Osteoblast (primary cell): ENCODE measurements around the gene PSTPIP1. TPM values are rescaled to one million over a fixed set of nuclear protein-coding genes. Genes with fewer than 3 reads are reported as not detected.

Experiments
- DNase-seq: peaks from one replicate; pipeline ENCODE4 v3.0.0; 2011; ENCODE audit warnings: low spot score, mixed read lengths; ENCODE audit not compliant: insufficient read length; ENCODE audit errors: missing footprints
- H2AFZ ChIP-seq: 2 replicates; pipeline ENCODE4 v1.6.0; 2011; ENCODE audit warnings: mild to moderate bottlenecking, low read length
- H3K27ac ChIP-seq: 2 replicates; pipeline ENCODE4 v1.5.1; 2011; ENCODE audit warnings: mild to moderate bottlenecking, low read depth, low read length, moderate library complexity
- H3K27me3 ChIP-seq: 2 replicates; pipeline ENCODE4 v1.6.0; 2012; ENCODE audit warnings: mild to moderate bottlenecking, control low read depth, inconsistent platforms, low read length, moderate library complexity; ENCODE audit not compliant: insufficient read depth
- H3K36me3 ChIP-seq: 2 replicates; pipeline ENCODE4 v1.5.1; 2011; ENCODE audit warnings: mild to moderate bottlenecking, low read length, control low read depth, moderate library complexity; ENCODE audit not compliant: insufficient read depth
- H3K4me1 ChIP-seq: 2 replicates; pipeline ENCODE4 v1.5.1; 2011; ENCODE audit warnings: mild to moderate bottlenecking, low read length, control low read depth, moderate library complexity; ENCODE audit not compliant: insufficient read depth
- H3K4me2 ChIP-seq: 2 replicates; pipeline ENCODE4 v1.6.0; 2011; ENCODE audit warnings: mild to moderate bottlenecking, low read length; ENCODE audit not compliant: insufficient read depth
- H3K4me3 ChIP-seq: fragments of 200-600 bp; sonication (generic); 3 replicates; pipeline ENCODE4 v1.5.1; 2012; ENCODE audit warnings: mild to moderate bottlenecking, low read length, inconsistent platforms; ENCODE audit not compliant: insufficient read depth
- H3K79me2 ChIP-seq: 2 replicates; pipeline ENCODE4 v1.6.0; 2012; ENCODE audit warnings: mild to moderate bottlenecking, low read length, control low read depth, inconsistent platforms; ENCODE audit not compliant: insufficient read depth
- H3K9me3 ChIP-seq: 2 replicates; pipeline ENCODE4 v1.5.1; 2011; ENCODE audit warnings: low read depth, low read length, control low read depth
- H4K20me1 ChIP-seq: 2 replicates; pipeline ENCODE4 v1.6.0; 2012; ENCODE audit warnings: mild to moderate bottlenecking, low read length, control low read depth; ENCODE audit not compliant: insufficient read depth
- total RNA-seq: library from RNA; depleted of rRNA; stranded (reverse); fragments of >200 nt; gene quantifications from 2 replicates; pipeline ENCODE4 v1.2.3, GENCODE V29; 2012
- TF ChIP-seq, protein P1 (sequence below): IDR thresholded peaks from 2 replicates; pipeline ENCODE4 v1.5.1; 2011; ENCODE audit warnings: mild to moderate bottlenecking, low read depth, low read length, moderate library complexity; ENCODE audit errors: extremely low read depth

Gene PSTPIP1
- total RNA-seq, 1 donor: not detected

DNA sequence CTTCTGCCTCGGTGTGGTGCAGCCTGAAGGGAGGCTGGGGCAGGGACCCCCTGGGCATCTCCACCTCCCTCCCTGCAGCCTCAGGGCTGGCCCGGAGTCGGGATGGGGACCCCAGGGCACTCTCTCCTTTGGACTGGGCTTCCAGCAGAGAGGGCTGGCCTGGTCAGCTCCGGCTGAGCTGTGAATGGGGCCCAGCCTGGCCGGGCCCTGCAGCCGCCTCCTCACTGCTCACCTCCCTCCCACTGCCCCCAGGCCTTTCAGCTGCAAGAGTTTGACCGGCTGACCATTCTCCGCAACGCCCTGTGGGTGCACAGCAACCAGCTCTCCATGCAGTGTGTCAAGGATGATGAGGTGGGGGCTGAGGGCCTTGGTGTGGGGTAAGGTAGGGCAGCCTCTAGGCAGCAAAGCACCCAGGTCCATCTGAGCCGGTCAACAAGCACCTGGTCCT is 36.0 kb downstream of the PSTPIP1 start:
- no peaks in the 10 kb centered on the region for H4K20me1 ChIP-seq
- H3K4me1 ChIP-seq: no peaks in the 10 kb centered on the region
- H3K9me3 ChIP-seq: no peaks in the 10 kb centered on the region
- peak; percentile 83 for DNase-seq
- no peaks in the 10 kb centered on the region for H3K27me3 ChIP-seq
- H3K36me3 ChIP-seq: no peaks in the 10 kb centered on the region
- H3K27ac ChIP-seq: no peak overlapping the region
- no peak overlapping the region for H2AFZ ChIP-seq
- TF ChIP-seq, protein P1, sequence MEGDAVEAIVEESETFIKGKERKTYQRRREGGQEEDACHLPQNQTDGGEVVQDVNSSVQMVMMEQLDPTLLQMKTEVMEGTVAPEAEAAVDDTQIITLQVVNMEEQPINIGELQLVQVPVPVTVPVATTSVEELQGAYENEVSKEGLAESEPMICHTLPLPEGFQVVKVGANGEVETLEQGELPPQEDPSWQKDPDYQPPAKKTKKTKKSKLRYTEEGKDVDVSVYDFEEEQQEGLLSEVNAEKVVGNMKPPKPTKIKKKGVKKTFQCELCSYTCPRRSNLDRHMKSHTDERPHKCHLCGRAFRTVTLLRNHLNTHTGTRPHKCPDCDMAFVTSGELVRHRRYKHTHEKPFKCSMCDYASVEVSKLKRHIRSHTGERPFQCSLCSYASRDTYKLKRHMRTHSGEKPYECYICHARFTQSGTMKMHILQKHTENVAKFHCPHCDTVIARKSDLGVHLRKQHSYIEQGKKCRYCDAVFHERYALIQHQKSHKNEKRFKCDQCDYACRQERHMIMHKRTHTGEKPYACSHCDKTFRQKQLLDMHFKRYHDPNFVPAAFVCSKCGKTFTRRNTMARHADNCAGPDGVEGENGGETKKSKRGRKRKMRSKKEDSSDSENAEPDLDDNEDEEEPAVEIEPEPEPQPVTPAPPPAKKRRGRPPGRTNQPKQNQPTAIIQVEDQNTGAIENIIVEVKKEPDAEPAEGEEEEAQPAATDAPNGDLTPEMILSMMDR: no peak
- H3K79me2 ChIP-seq: no peaks in the 10 kb centered on the region
- no peak overlapping the region for H3K4me3 ChIP-seq
- H3K4me2 ChIP-seq: no peak overlapping the region

DNA sequence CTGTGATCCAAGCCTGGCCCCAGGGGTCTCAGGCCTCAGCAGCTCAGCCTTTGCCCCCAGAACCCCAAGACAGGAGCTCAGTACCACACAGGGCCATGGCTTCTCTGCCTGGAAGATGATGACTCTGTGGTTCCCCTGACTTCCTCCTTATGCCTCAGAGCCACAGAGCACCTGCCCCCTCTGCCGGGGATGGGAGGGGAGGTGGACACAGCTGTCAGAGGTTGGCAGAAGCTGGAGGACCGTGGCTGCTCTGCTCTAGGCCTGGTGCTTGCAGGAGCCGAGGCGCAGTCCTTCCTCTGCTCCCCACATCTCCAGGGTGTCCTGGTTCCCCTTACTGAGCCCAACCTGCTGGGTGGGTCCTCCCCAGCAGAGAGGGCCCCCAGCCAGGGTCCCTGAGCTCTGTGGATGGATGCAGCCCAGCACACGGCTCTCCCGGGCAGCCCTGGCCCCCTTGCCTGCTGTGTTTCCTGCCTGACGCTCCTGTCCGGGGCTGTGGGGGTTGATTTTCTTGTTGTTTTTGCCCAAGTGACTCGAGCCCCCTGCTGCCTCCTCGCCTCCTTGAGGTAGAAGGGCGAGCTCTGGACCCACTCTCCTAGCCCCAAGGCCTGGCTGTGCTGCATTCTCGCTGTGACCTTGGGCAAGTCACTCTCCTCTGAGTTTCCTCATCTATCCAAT is 36.6 kb downstream of the PSTPIP1 start:
- peak; percentile 85 for DNase-seq
- no peaks in the 10 kb centered on the region for H3K27me3 ChIP-seq
- no peak overlapping the region for H3K27ac ChIP-seq
- no peak overlapping the region for H3K4me2 ChIP-seq
- H3K36me3 ChIP-seq: no peaks in the 10 kb centered on the region
- no peaks in the 10 kb centered on the region for H4K20me1 ChIP-seq
- TF ChIP-seq, protein P1: no peak
- H2AFZ ChIP-seq: no peak overlapping the region
- no peak overlapping the region for H3K4me3 ChIP-seq
- no peaks in the 10 kb centered on the region for H3K4me1 ChIP-seq
- H3K79me2 ChIP-seq: no peaks in the 10 kb centered on the region
- H3K9me3 ChIP-seq: no peaks in the 10 kb centered on the region

DNA sequence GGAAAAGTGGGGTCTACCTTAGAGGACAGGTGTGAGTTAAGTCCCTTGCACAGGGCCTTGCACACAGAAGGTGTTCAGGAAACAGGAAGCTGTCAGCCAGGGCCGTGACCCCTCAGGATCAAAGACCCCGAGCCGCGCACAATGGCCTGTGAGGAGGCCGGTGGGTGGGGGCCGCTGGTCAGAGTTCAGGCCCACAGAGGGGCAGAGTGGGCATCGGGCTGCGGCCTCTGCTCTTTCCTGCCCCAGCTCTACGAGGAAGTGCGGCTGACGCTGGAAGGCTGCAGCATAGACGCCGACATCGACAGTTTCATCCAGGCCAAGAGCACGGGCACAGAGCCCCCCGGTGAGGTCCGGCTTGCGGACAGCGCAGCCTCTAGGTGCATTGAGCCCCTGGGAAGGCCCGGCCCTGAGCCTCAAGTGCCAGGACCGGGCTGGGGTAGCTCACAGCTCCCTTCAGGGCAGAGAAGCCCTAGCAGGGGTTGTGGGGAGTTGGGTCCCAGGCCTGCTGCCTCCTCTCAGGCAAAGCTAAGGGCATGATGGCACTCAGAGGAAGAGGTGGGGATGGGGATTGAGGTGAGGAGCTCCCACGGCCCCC is 37.2 kb downstream of the PSTPIP1 start:
- no peak overlapping the region for H2AFZ ChIP-seq
- H4K20me1 ChIP-seq: no peaks in the 10 kb centered on the region
- no peaks in the 10 kb centered on the region for H3K27me3 ChIP-seq
- H3K4me2 ChIP-seq: no peak overlapping the region
- H3K79me2 ChIP-seq: no peaks in the 10 kb centered on the region
- H3K4me1 ChIP-seq: no peaks in the 10 kb centered on the region
- no peak overlapping the region for H3K4me3 ChIP-seq
- TF ChIP-seq, protein P1: no peak
- no peaks in the 10 kb centered on the region for H3K36me3 ChIP-seq
- H3K27ac ChIP-seq: no peak overlapping the region
- H3K9me3 ChIP-seq: no peaks in the 10 kb centered on the region
- peak; percentile 68 for DNase-seq

DNA sequence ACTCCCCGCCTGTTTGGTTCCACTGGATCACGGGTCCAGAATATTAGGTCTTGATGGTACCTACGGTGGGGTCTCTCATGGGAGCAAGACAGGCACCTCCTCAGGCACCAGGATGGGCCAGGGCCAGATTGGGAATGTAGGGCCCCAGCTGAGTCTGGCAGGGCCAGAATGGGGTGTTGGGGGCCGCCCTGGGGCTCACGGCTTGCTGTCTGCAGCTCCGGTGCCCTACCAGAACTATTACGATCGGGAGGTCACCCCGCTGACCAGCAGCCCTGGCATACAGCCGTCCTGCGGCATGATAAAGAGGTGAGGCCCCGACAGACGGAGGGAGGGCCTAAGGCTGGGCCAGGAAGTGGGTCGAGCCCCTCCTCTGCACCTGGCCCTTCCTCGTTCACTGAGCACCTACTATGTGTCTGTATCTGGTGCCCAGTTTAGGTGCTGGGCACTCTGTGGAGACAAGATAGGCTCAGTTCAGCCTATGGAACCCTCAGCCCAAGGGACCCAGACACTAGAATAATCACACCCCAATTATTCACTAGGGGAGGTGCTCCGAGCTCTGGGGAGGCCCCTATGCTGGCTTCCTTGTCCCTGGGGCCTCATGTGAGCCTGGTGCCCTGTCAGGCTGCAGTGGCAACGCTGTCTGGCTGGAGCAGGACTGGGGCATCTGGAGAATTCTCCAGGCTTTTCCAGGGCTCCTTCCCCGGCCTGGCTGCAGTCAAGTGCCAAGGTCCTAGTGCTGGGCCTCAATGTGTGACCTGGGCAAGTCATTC is 37.9 kb downstream of the PSTPIP1 start:
- peak; percentile 77 for DNase-seq
- no peaks in the 10 kb centered on the region for H4K20me1 ChIP-seq
- no peaks in the 10 kb centered on the region for H3K4me1 ChIP-seq
- H3K27ac ChIP-seq: no peak overlapping the region
- no peaks in the 10 kb centered on the region for H3K9me3 ChIP-seq
- no peaks in the 10 kb centered on the region for H3K79me2 ChIP-seq
- no peak overlapping the region for H2AFZ ChIP-seq
- no peak overlapping the region for H3K4me3 ChIP-seq
- no peak overlapping the region for H3K4me2 ChIP-seq
- TF ChIP-seq, protein P1: no peak
- no peaks in the 10 kb centered on the region for H3K36me3 ChIP-seq
- no peaks in the 10 kb centered on the region for H3K27me3 ChIP-seq
